GM19463 (cell line): ENCODE data around the gene NHLRC2.

ENCODE experiments used
- ATAC-seq: cut with Tn5 transposase; IDR thresholded peaks from one replicate; pipeline ENCODE4 v1.9.1; 2021; ENCODE audit warnings: mild to moderate bottlenecking, moderate library complexity; ENCODE audit not compliant: unreplicated experiment

Gene NHLRC2

GRCh38 chr10:113905756-113906155 lies 51.3 kb downstream of the NHLRC2 start:
- ATAC-seq = no peak

GRCh38 chr10:113907166-113907565 lies 52.7 kb downstream of the NHLRC2 start:
- ATAC-seq = no peak

- no peak for ATAC-seq
Measured at GRCh38 chr10:113908236-113908635, 53.8 kb downstream of the NHLRC2 start.

- no peak for ATAC-seq
Measured at GRCh38 chr10:113911113-113911512, 56.7 kb downstream of the NHLRC2 start.

GRCh38 chr10:113911839-113912238 lies 57.4 kb downstream of the NHLRC2 start:
- ATAC-seq = no peak

- ATAC-seq = no peak
Measured at GRCh38 chr10:113912582-113912981, 58.1 kb downstream of the NHLRC2 start.

GRCh38 chr10:113914956-113915355 lies 60.5 kb downstream of the NHLRC2 start:
- ATAC-seq = no peak

GRCh38 chr10:113915540-113915939 lies 61.1 kb downstream of the NHLRC2 start:
- ATAC-seq = no peak

GRCh38 chr10:113916053-113916452 lies 61.6 kb downstream of the NHLRC2 start:
- ATAC-seq = no peak

GRCh38 chr10:113917636-113918035 lies 63.2 kb downstream of the NHLRC2 start:
- ATAC-seq = no peak

- ATAC-seq = no peak
Measured at GRCh38 chr10:113920114-113920513, 65.7 kb downstream of the NHLRC2 start.

- no peak for ATAC-seq
Measured at GRCh38 chr10:113920875-113921274, 66.4 kb downstream of the NHLRC2 start.

- ATAC-seq = no peak
Measured at GRCh38 chr10:113921561-113922370, 67.3 kb downstream of the NHLRC2 start.

- no peak for ATAC-seq
Measured at GRCh38 chr10:113922787-113923570, 68.5 kb downstream of the NHLRC2 start.

- ATAC-seq = no peak
Measured at GRCh38 chr10:113924186-113924585, 69.7 kb downstream of the NHLRC2 start.

- ATAC-seq = no peak
Measured at GRCh38 chr10:113924664-113925063, 70.2 kb downstream of the NHLRC2 start.

GRCh38 chr10:113927440-113927839 lies 73.0 kb downstream of the NHLRC2 start:
- ATAC-seq = no peak

- no peak for ATAC-seq
Measured at GRCh38 chr10:113928830-113929229, 74.4 kb downstream of the NHLRC2 start.

GRCh38 chr10:113929522-113929921 lies 75.1 kb downstream of the NHLRC2 start:
- ATAC-seq = no peak

- no peak for ATAC-seq
Measured at GRCh38 chr10:113930482-113931057, 76.1 kb downstream of the NHLRC2 start.

- ATAC-seq = no peak
Measured at GRCh38 chr10:113932854-113933253, 78.4 kb downstream of the NHLRC2 start.
